Central memory CD8-positive, alpha-beta T cell (primary cell): ENCODE data around the gene RUFY3.
"Not testable (repeated sequence)": the region's sequence is repeated elsewhere in the genome, so short reads cannot be mapped to it uniquely, and the experiment has no call there.

Source experiments
- ATAC-seq: fragments of 150-1000 bp; cut with Tn5 transposase; replicated peaks from 2 replicates; pipeline ENCODE4 v1.10.0; 2022; ENCODE audit warnings: mild to moderate bottlenecking, moderate FRiP score, moderate number of reproducible peaks; ENCODE audit not compliant: poor library complexity, severe bottlenecking; ENCODE audit errors: extremely low read depth
- DNase-seq, 2 donors: peaks; one replicate each; pipeline ENCODE4 v3.0.0; 2021; ENCODE audit warnings: low spot score in 2 of 2
- H3K27ac Mint-ChIP-seq: one replicate; pipeline ENCODE4 v1.8.0; 2022; ENCODE audit warnings: low read depth, mild to moderate bottlenecking, moderate library complexity, mixed read lengths
- H3K27me3 Mint-ChIP-seq: one replicate; pipeline ENCODE4 v1.8.0; 2022; ENCODE audit warnings: mixed read lengths
- H3K36me3 Mint-ChIP-seq: one replicate; pipeline ENCODE4 v1.8.0; 2022; ENCODE audit warnings: mild to moderate bottlenecking, moderate library complexity, mixed read lengths; ENCODE audit not compliant: insufficient read depth
- H3K4me1 Mint-ChIP-seq: one replicate; pipeline ENCODE4 v1.8.0; 2022; ENCODE audit warnings: mixed read lengths
- H3K4me3 Mint-ChIP-seq: one replicate; pipeline ENCODE4 v1.8.0; 2022; ENCODE audit warnings: mild to moderate bottlenecking, moderate library complexity, mixed read lengths
- H3K9me3 Mint-ChIP-seq: one replicate; pipeline ENCODE4 v1.8.0; 2022; ENCODE audit warnings: mixed read lengths

RUFY3 gene

DNA sequence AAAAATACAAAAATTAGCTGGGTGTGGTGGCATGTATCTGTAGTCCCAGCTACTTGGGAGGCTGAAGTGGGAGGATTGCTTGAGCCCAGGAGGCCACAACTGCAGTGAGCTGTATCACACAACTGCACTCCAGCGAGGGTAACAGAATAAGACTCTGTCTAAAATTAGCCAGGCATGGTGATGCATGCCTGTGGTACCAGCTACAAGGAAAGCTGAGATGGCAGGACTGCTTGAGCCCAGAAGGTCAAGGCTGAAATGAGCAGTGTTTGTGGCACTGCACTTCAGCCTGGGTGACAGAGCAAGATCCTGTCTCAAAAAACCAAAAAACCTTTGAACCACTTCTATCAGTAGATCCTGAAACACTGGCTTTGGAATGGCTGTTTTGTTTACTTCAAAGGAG, 107.7 kb downstream of the RUFY3 start:
- Mint-ChIP-seq H3K27ac (no peak overlapping the region), H3K4me3 (no peak overlapping the region), H3K27me3 (no peaks in the 10 kb centered on the region), H3K4me1 (peaks cover 8% of the 10 kb centered on the region), H3K9me3 (no peaks in the 10 kb centered on the region), H3K36me3 (peaks cover 76% of the 10 kb centered on the region)
- ATAC-seq: no peak
- DNase-seq: no peak

- Mint-ChIP-seq H3K4me1 (peaks cover 14% of the 10 kb centered on the region), H3K36me3 (peaks cover 75% of the 10 kb centered on the region), H3K9me3 (no peaks in the 10 kb centered on the region), H3K27ac (no peak overlapping the region), H3K27me3 (no peaks in the 10 kb centered on the region), H3K4me3 (no peak overlapping the region)
- ATAC-seq (no peak), DNase-seq (no peak)
Measured at GRCh38 chr4:70830054-70830453, 108.3 kb downstream of the RUFY3 start.

DNA sequence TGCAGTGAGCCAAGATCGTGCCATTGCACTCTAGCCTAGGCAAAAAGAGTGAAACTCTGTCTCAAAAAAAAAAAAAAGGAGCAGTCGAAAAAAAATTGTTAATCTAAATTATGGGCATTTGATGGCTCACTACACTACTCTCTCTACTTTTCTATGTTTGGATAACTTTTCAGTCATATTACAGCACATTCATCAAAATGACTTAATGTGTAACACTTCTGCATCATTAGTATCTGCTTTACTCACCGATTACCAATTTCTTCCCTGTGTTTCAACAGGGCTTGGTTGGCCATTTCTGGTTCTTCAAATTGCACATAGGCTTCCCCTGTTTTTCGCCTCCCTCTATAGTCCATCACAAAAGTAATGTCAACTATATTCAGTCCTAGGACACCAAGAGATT, 109.5 kb downstream of the RUFY3 start:
- no peak overlapping the region for H3K4me3 Mint-ChIP-seq
- peaks cover 71% of the 10 kb centered on the region for H3K36me3 Mint-ChIP-seq
- no peaks in the 10 kb centered on the region for H3K9me3 Mint-ChIP-seq
- ATAC-seq (no peak), DNase-seq (no peak)
- H3K27me3 Mint-ChIP-seq: no peaks in the 10 kb centered on the region
- H3K27ac Mint-ChIP-seq: no peak overlapping the region
- H3K4me1 Mint-ChIP-seq: peaks cover 17% of the 10 kb centered on the region

DNA sequence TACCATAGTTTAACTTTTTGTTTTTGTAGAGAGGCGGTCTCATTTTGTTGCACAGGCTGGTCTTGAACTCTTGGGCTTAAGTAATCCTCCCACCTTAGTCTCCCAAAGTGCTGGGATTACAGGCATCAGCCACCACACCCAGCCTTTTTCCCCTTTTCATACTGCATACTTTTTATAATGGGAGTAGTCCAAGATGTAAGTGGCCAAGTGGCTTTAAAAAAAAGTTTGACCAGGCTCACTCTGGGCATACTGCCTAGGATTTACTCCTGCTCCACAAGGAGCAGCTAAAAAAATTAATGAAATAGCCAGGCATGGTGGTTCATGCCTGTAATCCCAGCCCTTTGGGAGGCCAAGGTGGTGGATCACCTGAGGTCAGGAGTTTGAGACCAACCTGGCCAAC, 111.9 kb downstream of the RUFY3 start:
- Mint-ChIP-seq H3K36me3 (peaks cover 56% of the 10 kb centered on the region), H3K4me1 (peaks cover 33% of the 10 kb centered on the region), H3K27me3 (no peaks in the 10 kb centered on the region), H3K9me3 (no peaks in the 10 kb centered on the region), H3K27ac (no peak overlapping the region), H3K4me3 (no peak overlapping the region)
- no peak for DNase-seq
- ATAC-seq: no peak

DNA sequence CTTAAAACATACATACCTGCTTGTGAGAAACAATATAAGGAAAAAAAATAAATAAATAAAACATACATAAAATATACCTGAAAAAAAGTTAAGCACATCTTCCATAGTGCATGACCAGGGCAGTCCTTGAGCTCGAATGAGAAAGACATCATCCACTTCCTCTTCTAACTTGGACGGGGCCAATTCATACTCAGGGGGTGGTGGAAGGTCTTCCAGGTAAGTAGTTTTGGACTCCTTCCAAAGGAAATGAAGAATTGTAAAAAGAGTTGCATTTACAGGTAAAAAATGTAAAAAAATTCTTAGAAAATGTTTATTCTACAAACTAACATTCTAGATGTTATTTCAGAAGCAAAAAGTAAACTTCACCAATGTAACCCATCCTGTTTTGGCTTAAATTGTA, 114.3 kb downstream of the RUFY3 start:
- Mint-ChIP-seq H3K9me3 (no peaks in the 10 kb centered on the region), H3K4me3 (no peak overlapping the region), H3K27ac (peak overlapping the region; percentile 27), H3K27me3 (no peaks in the 10 kb centered on the region), H3K4me1 (peaks cover 38% of the 10 kb centered on the region), H3K36me3 (peaks cover 42% of the 10 kb centered on the region)
- DNase-seq (no peak), ATAC-seq (no peak)

- H3K27ac Mint-ChIP-seq: peak overlapping the region; percentile 93
- H3K4me1 Mint-ChIP-seq: peaks cover 34% of the 10 kb centered on the region
- H3K9me3 Mint-ChIP-seq: no peaks in the 10 kb centered on the region
- ATAC-seq (no peak), DNase-seq (no peak)
- H3K27me3 Mint-ChIP-seq: no peaks in the 10 kb centered on the region
- H3K36me3 Mint-ChIP-seq: peaks cover 28% of the 10 kb centered on the region
- peak overlapping the region; percentile 97 for H3K4me3 Mint-ChIP-seq
Measured at GRCh38 chr4:70838204-70838603, 116.4 kb downstream of the RUFY3 start.

GRCh38 chr4:70838666-70839588, 117.2 kb downstream of the RUFY3 start:
- peak; percentile 63 for ATAC-seq
- peak overlapping the region; percentile 97 for H3K4me3 Mint-ChIP-seq
- no peaks in the 10 kb centered on the region for H3K9me3 Mint-ChIP-seq
- DNase-seq: peak; percentile 44 to 48
- H3K27ac Mint-ChIP-seq: peak overlapping the region; percentile 93
- peaks cover 30% of the 10 kb centered on the region for H3K4me1 Mint-ChIP-seq
- H3K36me3 Mint-ChIP-seq: peaks cover 25% of the 10 kb centered on the region
- H3K27me3 Mint-ChIP-seq: no peaks in the 10 kb centered on the region

DNA sequence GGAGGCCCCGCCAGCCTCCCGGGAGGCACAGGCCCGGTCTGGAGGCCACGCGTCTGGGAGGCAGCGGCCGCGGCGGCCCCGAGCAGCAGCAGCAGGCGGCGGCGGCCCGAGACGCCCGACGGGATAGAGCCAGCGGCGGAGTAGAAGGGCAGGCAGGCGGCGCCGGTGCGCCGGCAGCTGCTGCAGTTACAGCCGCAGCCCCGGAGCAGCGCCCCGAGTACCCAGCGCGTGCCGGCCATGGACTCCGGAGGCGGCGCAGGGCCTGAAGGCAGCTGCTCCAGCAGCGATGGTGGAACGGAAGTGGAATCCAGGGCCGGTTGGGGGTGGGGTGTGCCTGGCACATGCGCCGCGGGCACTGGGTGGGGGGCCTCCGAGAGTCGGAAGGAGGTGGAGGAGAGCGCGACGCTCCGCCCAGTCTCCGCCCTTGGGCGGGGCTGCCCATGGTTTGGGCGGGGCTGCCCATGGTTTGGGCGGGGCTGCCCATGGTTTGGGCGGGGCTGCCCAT, 117.9 kb downstream of the RUFY3 start, which contains the start of gene GRSF1:
GRSF1 (minus strand) TSS at position 302 of the 505 bp plus-strand sequence; CDS start at position 239, 63 bp downstream.
- no peaks in the 10 kb centered on the region for H3K27me3 Mint-ChIP-seq
- ATAC-seq: peak; percentile 88
- peak within 1 kb of the TSS; percentile 93 for H3K27ac Mint-ChIP-seq
- H3K4me3 Mint-ChIP-seq: peak within 1 kb of the TSS; percentile 97
- peak; percentile 88 to 90 for DNase-seq
- H3K9me3 Mint-ChIP-seq: no peaks in the 10 kb centered on the region
- H3K4me1 Mint-ChIP-seq: peaks cover 28% of the 10 kb centered on the region
- peaks cover 21% of the 10 kb centered on the region for H3K36me3 Mint-ChIP-seq

- Mint-ChIP-seq H3K4me1 (peaks cover 24% of the 10 kb centered on the region), H3K4me3 (peak overlapping the region; percentile 97), H3K27ac (peak overlapping the region; percentile 46), H3K36me3 (peaks cover 17% of the 10 kb centered on the region)
- not testable (repeated sequence) for ATAC-seq, H3K9me3 Mint-ChIP-seq, H3K27me3 Mint-ChIP-seq
- DNase-seq: peak; percentile 47 to 53
Measured at GRCh38 chr4:70840137-70840536, 118.4 kb downstream of the RUFY3 start.

GRCh38 chr4:70840631-70841030, 118.9 kb downstream of the RUFY3 start:
- H3K9me3 Mint-ChIP-seq, H3K27me3 Mint-ChIP-seq, H3K27ac Mint-ChIP-seq, ATAC-seq, H3K4me3 Mint-ChIP-seq, DNase-seq: not testable (repeated sequence)
- peaks cover 24% of the 10 kb centered on the region for H3K4me1 Mint-ChIP-seq
- H3K36me3 Mint-ChIP-seq: peaks cover 13% of the 10 kb centered on the region

DNA sequence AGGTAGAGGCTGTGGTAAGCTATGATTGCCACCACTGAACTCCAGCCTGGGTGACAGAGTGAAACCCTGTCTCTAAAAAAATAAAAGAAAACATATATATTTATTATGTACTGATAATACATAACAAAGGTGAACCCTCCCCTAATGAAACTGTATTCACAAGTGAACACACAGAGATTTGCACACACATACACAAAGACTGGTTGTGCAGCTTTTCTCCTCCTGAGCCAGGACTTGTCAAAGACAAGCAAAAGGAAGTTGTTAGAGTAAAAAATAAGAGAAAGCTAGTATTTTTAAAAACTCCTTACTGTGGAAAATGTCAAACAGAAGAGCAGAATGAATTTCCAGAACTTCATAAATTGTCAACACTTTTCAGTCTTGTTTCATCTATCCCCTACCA, 119.4 kb downstream of the RUFY3 start:
- Mint-ChIP-seq H3K4me1 (peaks cover 21% of the 10 kb centered on the region), H3K9me3 (no peaks in the 10 kb centered on the region), H3K27me3 (no peaks in the 10 kb centered on the region), H3K36me3 (peaks cover 10% of the 10 kb centered on the region), H3K4me3 (no peak overlapping the region), H3K27ac (no peak overlapping the region)
- ATAC-seq (no peak), DNase-seq (no peak)

DNA sequence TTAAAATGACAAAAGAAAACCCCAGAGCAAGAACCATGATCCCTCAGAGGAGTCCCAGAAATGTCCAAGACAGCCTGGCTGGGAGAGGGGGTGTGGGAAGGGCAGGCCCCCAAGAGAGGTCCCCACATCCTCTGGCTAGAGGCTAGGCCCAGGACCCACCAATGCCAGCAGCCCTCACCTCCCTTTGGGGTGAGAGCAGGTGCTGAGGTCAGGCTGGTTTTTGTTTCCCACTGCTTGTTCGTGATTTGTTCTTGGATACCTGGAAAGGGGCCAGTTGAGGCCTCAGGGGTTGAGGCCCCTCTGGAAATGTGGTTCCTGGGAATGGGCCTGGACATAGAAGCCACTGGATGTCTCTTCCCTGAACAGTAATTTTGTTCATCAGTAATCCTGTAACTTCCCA, 120.2 kb downstream of the RUFY3 start:
- ATAC-seq: no peak
- no peak for DNase-seq
- no peaks in the 10 kb centered on the region for H3K9me3 Mint-ChIP-seq
- H3K27ac Mint-ChIP-seq: no peak overlapping the region
- no peaks in the 10 kb centered on the region for H3K27me3 Mint-ChIP-seq
- peaks cover 8% of the 10 kb centered on the region for H3K36me3 Mint-ChIP-seq
- H3K4me3 Mint-ChIP-seq: no peak overlapping the region
- peaks cover 14% of the 10 kb centered on the region for H3K4me1 Mint-ChIP-seq
